ENCODE results near the gene TEX51.

The TEX51 gene

DNA sequence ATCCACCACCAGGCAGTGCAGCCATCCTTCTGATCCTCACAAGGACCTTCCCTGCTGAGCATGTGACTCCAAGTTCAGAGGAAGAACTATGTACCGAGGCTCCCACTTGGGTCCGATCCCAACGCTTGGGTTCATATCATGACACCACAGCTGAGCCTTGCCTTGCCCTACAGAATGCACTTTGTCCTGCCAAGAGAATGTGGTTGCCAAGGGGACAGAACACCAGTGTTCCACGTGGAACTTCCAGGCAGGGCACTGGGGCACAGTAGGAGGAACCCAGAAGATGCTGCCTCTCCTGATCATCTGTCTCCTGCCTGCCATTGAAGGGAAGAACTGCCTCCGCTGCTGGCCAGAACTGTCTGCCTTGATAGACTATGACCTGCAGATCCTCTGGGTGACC is at the start of gene TEX51:
Gene TEX51 (plus strand): TSS at position 255 of the 400 bp plus-strand sequence. CDS start 29 bp downstream, at position 284.
- DNase-seq: no peak

GRCh38 chr2:126849054-126849453 is 49.6 kb upstream of the TEX51 start:
- DNase-seq: no peak

DNA sequence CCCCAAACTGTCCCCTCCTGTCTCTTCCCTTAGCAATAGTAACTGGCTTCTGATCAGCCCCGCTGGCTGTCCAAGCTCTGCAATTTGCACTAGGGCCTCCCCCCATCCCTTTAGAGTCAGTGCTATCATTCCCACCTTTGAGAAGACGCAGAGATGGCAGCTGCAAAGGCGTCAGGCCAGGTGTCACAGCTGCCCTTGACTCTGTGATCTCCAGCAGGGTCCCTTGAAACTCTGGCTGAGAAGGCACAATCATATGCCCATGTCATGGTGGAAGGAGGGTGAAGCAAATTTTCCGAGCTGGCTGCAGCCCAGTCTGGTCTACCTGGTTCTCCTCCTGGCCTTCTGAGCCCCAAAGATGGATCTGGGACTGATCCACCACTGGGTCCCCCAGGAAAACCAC is 49.2 kb upstream of the TEX51 start:
- DNase-seq: no peak

DNA sequence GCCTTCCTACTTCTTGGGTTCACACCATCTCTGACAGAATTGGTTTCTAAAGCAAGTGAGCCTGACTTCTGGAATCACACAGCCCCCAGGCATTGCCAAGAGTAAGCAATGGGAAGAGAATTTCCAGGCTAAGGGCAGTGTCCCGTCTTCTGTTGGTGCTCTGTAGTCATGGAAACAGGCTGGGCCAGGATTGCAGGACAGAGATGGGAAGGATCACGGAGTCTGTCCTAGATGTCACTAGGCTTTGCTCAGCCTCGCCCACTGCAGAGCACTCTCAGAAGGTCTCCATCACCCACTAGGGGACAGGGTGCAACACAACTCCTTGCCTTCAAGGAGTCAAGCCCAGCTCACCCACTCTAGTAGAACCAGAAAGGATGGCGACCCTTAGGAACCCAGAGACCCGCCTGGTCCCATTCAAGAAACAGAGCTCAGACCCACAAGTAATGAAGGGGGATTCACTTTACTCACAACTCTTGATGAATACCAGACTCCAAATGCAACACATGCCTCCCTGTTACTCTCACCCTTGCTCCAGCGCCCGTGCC is 48.6 kb upstream of the TEX51 start:
- DNase-seq: no peak

DNA sequence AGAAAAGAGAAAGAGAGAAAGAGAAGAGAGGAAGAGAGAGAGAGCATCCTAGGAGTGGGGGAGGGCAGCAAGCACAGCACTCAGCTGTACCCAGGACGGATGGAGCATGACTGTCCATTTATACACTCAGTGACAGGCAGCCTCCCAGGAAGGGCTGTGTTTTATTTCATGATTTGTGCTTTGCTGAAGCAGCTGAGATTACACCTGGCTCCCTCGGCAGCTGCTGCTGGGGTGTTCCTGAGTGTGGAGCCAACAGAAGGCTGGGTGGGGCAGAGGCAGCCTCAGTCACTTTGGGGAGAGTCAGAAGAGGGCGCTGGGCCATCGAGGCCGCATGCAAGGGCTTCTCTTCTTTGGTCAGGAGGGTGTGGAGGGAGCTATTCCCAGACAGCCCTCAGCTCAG is 47.8 kb upstream of the TEX51 start:
- no peak for DNase-seq

DNA sequence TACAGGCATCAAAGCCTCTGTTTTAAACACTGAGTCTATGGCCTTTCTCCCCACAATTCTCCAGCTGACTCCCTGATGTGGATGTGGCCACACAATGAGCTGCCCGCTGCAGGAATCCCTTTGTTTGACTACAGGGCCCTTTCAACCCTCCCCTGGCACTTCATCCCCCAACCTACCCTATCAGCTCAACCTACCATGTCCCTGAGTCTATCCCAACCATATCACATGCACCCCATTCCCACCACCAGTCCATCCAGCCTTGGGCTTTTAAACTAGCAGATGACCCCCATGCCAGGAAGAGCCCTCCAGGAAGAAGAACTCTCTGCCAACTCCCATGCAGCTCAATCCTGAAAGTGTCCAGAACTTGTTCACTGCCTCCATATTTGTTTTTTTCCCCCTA is 46.9 kb upstream of the TEX51 start:
- no peak for DNase-seq

DNA sequence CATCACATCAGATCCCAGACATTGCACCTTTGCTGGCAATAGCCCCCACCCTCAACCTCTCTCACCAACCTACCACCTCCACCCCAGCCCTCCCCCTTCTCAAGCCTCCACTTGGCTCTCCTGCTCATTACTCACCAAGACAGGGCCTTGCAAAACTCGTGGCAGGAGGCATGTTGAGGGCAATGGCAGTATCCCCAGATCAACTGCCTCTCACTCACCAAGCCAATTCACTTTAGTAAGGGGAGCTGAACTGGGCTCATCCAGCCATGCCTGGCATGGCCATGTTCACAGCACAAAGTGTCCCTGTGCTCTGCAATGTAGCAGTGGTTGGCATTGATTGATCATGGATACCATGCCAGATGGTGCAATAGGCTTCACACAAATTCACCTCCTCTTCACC is 46.3 kb upstream of the TEX51 start:
- no peak for DNase-seq

DNA sequence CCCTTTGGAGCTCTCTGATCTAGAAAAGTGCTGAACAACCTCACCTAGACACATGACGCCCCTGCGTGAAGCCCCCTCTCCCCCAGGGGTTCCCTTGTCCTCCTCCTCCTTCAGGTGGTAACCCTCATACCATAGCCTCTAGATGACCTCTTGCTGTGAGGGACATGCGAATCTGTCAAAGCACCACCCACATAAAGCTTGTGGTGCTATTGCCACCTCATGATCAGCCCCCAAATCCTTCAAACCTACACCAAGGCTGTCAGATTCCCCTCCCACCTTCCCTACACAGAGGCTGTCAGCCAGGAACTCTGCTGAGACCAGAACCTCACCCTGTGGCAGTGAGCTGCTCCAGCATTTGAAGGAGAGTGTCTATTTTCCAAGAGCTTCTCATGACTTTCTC is 43.1 kb upstream of the TEX51 start:
- no peak for DNase-seq

- no peak for DNase-seq
Observed at GRCh38 chr2:126856403-126856802, 42.3 kb upstream of the TEX51 start.

- DNase-seq: no peak
Observed at GRCh38 chr2:126857502-126857901, 41.2 kb upstream of the TEX51 start.

DNA sequence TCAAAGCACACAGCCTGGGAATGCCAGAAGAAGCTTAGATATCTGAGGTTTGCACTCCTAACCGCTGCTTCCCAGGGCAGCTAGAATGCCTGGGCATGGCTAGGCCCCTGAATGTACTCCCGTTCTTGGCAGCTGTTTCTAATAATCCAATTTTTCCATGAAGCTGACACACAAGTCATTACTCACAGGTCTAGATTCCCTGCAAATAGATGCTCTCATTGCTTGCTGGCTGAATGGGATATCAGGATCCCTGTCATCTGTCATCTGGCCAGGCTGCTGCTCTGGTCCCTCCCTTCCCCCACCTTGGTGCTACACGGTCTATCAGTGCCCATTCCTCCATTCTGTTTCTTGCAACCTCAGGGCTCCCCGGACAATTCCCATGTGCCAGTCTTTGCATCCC is 40.7 kb upstream of the TEX51 start:
- no peak for DNase-seq

GRCh38 chr2:126858436-126858835 is 40.3 kb upstream of the TEX51 start:
- no peak for DNase-seq

DNA sequence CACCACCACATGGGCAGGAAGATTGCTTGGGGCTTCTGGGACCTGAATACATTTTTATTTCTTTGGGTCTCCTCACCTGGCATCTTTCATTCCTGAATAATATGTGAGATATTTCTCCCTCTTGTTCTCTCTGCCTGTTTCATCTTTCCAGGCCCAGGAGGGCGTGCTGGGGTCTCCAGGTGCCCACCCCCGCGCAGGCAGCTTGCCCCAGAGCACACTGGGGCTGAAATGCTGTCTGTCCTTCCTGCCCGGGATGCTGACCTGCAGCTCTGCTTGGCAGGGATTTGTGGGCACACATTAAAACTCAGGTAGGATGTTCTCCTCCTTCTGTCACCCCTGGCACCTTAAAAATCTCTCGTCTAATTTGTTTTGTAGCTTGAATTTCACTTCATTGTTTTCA is 39.7 kb upstream of the TEX51 start:
- no peak for DNase-seq

DNA sequence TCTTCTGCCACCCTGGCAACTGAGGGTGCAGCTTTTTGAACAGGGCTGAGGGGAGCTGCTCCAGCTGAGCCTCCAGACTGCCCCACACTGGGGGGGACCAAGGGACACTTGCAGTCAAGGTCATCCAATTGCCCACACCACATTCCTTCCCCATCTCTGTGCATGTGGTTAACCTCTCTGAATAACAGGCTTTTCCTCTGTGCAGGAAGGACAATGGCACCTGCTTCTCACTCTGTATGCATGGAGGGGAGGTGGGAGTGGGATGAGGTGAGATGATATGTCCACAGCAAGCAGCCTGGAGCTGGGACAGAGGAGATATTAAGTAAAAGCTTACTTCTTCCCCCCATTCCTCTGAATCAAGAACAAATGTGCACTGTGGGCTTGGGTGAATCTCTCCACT is 39.1 kb upstream of the TEX51 start:
- no peak for DNase-seq

DNA sequence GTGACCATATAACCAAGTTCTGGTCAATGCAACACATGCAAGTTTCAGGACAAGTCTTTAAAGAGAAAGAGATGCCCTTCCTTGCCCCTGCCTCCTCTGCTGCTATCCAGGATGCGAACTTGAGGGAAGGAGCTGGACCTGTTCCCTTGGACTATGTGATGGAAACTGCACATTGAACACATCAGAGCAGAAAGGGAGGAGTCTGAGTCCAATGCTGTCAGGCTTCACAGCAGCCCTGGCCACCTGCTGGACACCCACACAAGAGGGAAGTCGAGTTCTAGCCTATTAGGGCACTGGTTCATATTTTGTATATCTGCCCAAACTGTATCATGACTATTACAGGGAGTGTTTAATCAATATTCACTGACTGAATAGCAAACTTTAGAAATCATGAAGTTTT is 38.3 kb upstream of the TEX51 start:
- no peak for DNase-seq

DNA sequence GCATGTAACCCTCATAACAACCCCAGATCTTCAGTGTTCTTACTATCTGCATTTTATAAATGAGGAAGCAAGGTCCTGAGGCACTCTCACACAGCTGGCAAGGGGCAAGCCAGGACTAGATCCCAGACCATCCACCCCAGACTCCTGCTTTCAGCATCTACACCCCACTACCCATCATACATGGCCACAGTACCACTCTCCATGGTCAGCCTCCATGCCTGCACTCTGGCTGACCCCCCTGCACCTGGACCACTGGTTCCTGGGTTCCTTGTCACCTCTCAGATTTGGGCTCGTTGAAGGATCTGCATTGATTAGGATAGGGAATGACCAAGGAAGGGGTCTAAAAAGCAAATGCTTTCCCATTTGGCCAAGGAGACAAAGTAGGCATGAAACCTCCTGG is 36.0 kb upstream of the TEX51 start:
- no peak for DNase-seq

GRCh38 chr2:126863336-126864015 is 35.2 kb upstream of the TEX51 start:
- no peak for DNase-seq

- DNase-seq: no peak
Observed at GRCh38 chr2:126864861-126865260, 33.8 kb upstream of the TEX51 start.

DNA sequence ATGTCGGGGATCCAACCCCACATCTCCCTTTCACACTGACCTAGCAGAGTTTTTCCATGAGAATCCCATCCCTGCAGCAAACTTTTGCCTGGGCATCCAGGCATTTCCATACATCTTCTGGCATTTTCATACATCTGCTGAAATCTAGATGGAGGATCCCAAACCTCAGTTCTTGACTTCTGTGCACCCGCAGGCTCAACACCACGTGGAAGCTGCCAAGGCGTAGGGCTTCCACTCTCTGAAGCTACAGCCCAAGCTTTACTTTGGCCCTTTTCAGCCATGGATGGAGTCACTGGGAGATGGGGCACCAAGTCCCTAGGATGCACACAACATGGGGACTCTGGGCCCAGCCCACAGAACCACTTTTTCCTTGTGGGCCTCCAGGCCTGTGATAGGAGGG is 32.2 kb upstream of the TEX51 start:
- no peak for DNase-seq

DNA sequence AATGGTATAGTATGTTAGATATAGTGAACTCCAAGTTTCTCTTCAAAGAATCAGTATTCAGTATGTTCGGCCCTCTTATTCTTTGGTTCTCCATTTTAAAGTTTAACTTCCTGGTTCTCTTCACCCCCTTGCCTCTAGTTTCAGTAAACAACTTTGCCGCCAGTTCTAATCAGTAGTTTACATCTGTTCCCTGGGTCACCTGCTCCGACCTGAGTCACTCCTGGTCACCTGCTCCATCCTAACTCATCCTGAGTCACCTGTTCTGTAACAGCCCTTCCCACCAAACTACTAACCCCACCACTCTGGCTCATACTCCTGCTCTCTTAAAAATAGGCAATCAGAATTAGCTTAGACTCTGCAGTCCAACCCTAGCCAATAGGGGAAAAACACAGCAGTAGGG is 23.7 kb upstream of the TEX51 start:
- DNase-seq: no peak

DNA sequence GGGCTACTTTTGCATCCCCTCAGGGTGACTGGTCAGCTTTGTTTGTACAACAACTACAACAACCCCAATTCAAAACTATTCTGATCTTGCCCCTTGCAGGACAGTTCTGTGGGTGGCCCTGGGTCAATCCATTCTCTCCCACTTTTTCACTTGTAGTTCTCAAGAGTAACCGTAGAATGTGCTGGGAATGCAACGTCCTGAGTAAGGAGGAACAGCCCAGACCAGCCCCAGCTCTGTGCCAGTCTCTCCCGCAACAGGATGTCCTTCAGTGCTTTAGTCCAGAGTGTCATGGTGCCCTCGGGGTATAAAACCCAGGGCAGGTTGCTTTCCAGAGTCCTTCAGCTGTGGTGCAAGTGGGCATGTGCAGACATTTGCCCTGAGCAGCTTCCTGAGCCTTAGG is 22.1 kb upstream of the TEX51 start:
- no peak for DNase-seq

DNA sequence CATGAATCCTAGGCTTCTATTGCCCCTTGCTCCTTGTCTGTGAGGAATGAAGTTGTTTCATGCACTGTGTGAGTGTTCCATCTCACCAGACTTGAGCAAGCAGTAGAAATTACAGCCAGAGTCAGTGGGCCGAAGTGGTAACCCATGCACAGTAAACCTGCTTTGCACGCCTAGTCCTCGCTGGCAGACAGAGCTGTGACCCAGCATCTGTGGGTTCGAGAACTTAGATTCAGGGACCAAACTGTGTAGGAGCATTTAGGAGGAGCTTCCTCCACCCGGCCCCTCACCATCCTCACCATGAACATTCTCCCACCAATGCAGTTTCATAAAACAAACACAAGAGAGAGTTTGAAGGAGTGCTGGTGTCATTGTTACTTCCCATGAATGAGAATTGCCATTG is 21.6 kb upstream of the TEX51 start:
- no peak for DNase-seq

DNA sequence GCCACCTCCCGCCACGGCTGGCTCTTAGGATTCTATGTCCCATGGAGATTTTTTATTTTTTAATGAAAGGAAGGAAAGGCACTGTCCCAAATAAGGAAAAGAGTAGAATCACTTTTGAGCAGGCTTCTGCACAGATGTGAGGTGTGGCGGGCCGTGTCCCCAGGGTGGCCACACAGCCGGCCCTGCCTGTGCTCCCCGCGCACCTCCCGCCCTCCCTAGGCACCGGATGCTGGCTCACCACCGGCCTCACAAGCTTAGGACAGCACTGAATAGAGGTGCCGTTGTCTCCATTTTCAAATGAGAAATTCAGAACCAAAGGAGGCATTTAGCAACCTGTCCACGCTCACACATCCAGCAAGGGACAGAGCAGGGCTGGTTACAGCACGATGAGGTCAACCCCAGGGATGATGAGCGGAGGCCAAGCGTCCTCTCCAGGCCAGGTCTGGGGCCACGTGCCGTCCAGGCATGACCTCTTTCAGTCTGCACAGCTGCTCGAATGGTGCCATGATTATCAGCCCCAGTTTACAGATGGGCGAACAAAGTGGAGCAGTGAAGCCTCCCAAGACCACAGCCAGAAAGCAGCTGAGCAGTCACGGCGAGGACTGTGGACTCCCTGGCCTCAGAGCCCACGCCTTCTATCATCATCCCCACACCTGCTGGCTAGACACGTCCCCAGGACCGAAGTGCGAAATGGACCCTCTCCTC is 20.7 kb upstream of the TEX51 start:
- no peak for DNase-seq

DNA sequence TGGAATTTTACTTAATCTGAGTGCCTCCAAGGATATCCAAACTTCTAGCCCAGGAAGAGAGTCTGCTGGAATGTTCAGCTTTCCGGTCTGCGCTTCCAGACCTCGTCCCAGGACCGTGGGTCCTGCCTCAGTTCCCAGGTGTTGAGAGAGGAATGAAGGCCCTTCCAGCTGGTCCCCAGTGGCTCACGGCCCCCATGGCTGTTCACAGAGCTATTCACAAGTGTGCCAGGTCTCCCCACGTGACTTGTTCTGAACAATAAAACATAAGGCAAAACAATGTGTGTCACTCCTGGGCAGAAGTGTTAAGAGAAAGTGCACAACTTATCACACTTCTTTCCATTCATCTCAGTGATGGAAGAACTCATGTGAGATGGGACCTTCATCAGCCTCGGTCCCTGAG is 20.1 kb upstream of the TEX51 start:
- DNase-seq: no peak

Data from CD4-positive, alpha-beta T cell treated with Interferon gamma for 1 hour (primary cell).